A549 (cell line): Measurements from ENCODE around the gene ACOXL. TPM values are rescaled to one million over a fixed set of nuclear protein-coding genes. Genes with fewer than 3 reads are reported as not detected.

Experiments
- ATAC-seq, 2 experiments: fragments of 200-7000 bp in 1 of 2; fragments of >200 bp in 1 of 2; cut with Nextera tagmentation in 1 of 2; cut with Tn5 transposase in 1 of 2; 3 replicates each; pipeline versions ENCODE4 v1.8.0 to v1.9.1; 2018 to 2020; ENCODE audit warnings: mild to moderate bottlenecking in 1 of 2, moderate library complexity in 1 of 2
- CTCF ChIA-PET: fragments of 300-600 bp; sonication (Branson Sonifier 250); formaldehyde crosslinking; extraction: SDS; loops from one replicate; lab custom pipeline; 2021; ENCODE audit warnings: antibody characterized with exemption, inconsistent platforms; lab: Yijun Ruan, JAX
- POLR2A ChIA-PET: fragments of 350-600 bp; formaldehyde crosslinking; extraction: SDS; loops from one replicate; lab custom pipeline; 2021; ENCODE audit warnings: antibody characterized with exemption, inconsistent platforms; lab: Yijun Ruan, JAX
- DNase-seq, 2 experiments: peaks; one replicate each; pipeline versions ENCODE4 v3.0.0 to v3.0.0-alpha.2; 2011 to 2016; ENCODE audit warnings: low read depth in 1 of 2, low spot score in 1 of 2
- FAIRE-seq: peaks from 2 replicates; lab custom pipeline; 2011; peaks lifted over from hg19 to GRCh38; lab: Jason Lieb, UNC
- H3K27ac ChIP-seq, 2 experiments: fragments of >200 bp; sonication (Bioruptor Twin); formaldehyde crosslinking; 3 replicates each; pipeline ENCODE4 v1.5.1; 2016 to 2017
- H3K4me1 ChIP-seq: fragments of >200 bp; sonication (Bioruptor Twin); formaldehyde crosslinking; 3 replicates; pipeline ENCODE4 v1.6.1; 2016
- H3K4me2 ChIP-seq: fragments of >200 bp; sonication (Bioruptor Twin); formaldehyde crosslinking; 3 replicates; pipeline ENCODE4 v1.6.1; 2016
- H3K4me3 ChIP-seq: fragments of >200 bp; sonication (Bioruptor Twin); formaldehyde crosslinking; 3 replicates; pipeline ENCODE4 v1.5.1; 2016
- H3K9me3 ChIP-seq: fragments of >200 bp; sonication (Bioruptor Twin); formaldehyde crosslinking; 3 replicates; pipeline ENCODE4 v1.6.1; 2016
- BHLHE40 ChIP-seq: IDR thresholded peaks from 2 replicates; pipeline ENCODE4 v1.6.1; 2012; ENCODE audit warnings: low read depth, low read length, inconsistent platforms
- CBX2 ChIP-seq: fragments of 200-600 bp; sonication (generic); IDR thresholded peaks from 2 replicates; pipeline ENCODE4 v1.6.1; 2016; ENCODE audit warnings: low read depth, mild to moderate bottlenecking, borderline replicate concordance
- CBX8 ChIP-seq: fragments of 200-600 bp; sonication (generic); IDR thresholded peaks from 2 replicates; pipeline ENCODE4 v1.6.1; 2016
- CEBPB ChIP-seq, 2 experiments: fragments of >200 bp in 1 of 2; sonication (Bioruptor Twin) in 1 of 2; formaldehyde crosslinking in 1 of 2; IDR thresholded peaks; 2 replicates each; pipeline ENCODE4 v1.6.1; 2012 to 2016
- CHD4 ChIP-seq: fragments of 200-600 bp; sonication (generic); IDR thresholded peaks from 2 replicates; pipeline ENCODE4 v1.6.1; 2016; ENCODE audit warnings: antibody characterized with exemption, mild to moderate bottlenecking, borderline replicate concordance
- GATA3 ChIP-seq: IDR thresholded peaks from 2 replicates; pipeline ENCODE4 v1.6.1; 2012; ENCODE audit warnings: borderline replicate concordance
- HEYL ChIP-seq: fragments of 250-450 bp; sonication (Bioruptor Pico); IDR thresholded peaks from 2 replicates; pipeline ENCODE4 v1.8.0; 2021; ENCODE audit warnings: mild to moderate bottlenecking, moderate library complexity
- HOXA7 ChIP-seq: fragments of 250-450 bp; sonication (Bioruptor Pico); IDR thresholded peaks from 2 replicates; pipeline ENCODE4 v1.5.0; 2020; ENCODE audit warnings: mild to moderate bottlenecking, moderate library complexity
- HOXB13 ChIP-seq: fragments of 250-450 bp; sonication (Bioruptor Pico); IDR thresholded peaks from 2 replicates; pipeline ENCODE4 v1.5.0; 2020; ENCODE audit warnings: low read depth, mild to moderate bottlenecking, moderate library complexity
- HOXB5 ChIP-seq: fragments of 250-450 bp; sonication (Bioruptor Pico); IDR thresholded peaks from 2 replicates; pipeline ENCODE4 v1.5.0; 2020; ENCODE audit warnings: mild to moderate bottlenecking, moderate library complexity
- MAFK ChIP-seq: fragments of 450-650 bp; IDR thresholded peaks from 2 replicates; pipeline ENCODE4 v1.6.1; 2014; ENCODE audit not compliant: partially characterized antibody
- MAZ ChIP-seq: fragments of 150-350 bp; IDR thresholded peaks from 2 replicates; pipeline ENCODE4 v1.6.1; 2014; ENCODE audit warnings: antibody characterized with exemption, low read depth, low read length, borderline replicate concordance
- MYC ChIP-seq: IDR thresholded peaks from 2 replicates; pipeline ENCODE4 v1.6.1; 2012; ENCODE audit warnings: mild to moderate bottlenecking, inconsistent platforms, low read length, improper control_type of control experiment, borderline replicate concordance
- NPAS2 ChIP-seq: fragments of 250-450 bp; sonication (Bioruptor Pico); IDR thresholded peaks from 2 replicates; pipeline ENCODE4 v1.8.0; 2022; ENCODE audit warnings: mild to moderate bottlenecking, moderate library complexity, borderline replicate concordance
- POLR2A ChIP-seq: IDR thresholded peaks from 2 replicates; pipeline ENCODE4 v1.6.1; 2012; ENCODE audit warnings: mild to moderate bottlenecking, low read length
- RFX5 ChIP-seq: fragments of 450-650 bp; IDR thresholded peaks from 2 replicates; pipeline ENCODE4 v1.7.1; 2014; ENCODE audit warnings: antibody characterized with exemption, mild to moderate bottlenecking, moderate library complexity
- RNF2 ChIP-seq: fragments of 200-600 bp; sonication (generic); IDR thresholded peaks from 2 replicates; pipeline ENCODE4 v1.6.1; 2016; ENCODE audit warnings: low read depth, mild to moderate bottlenecking, antibody characterized with exemption, moderate library complexity, borderline replicate concordance
- SMC3 ChIP-seq: fragments of >200 bp; sonication (Bioruptor Twin); formaldehyde crosslinking; IDR thresholded peaks from 3 replicates; pipeline ENCODE4 v1.6.1; 2018; ENCODE audit warnings: inconsistent platforms
- SREBF2 ChIP-seq: fragments of 450-650 bp; IDR thresholded peaks from 2 replicates; pipeline ENCODE4 v1.6.1; 2014; ENCODE audit warnings: mild to moderate bottlenecking, moderate library complexity
- TFCP2L1 ChIP-seq: fragments of 250-450 bp; sonication (Bioruptor Pico); IDR thresholded peaks from 2 replicates; pipeline ENCODE4 v1.5.0; 2021; ENCODE audit warnings: mild to moderate bottlenecking
- TP53 ChIP-seq: fragments of 250-450 bp; sonication (Bioruptor Pico); IDR thresholded peaks from 2 replicates; pipeline ENCODE4 v1.5.0; 2021; ENCODE audit warnings: mild to moderate bottlenecking, moderate library complexity
- ZNF302 ChIP-seq: fragments of 250-450 bp; sonication (Bioruptor Pico); IDR thresholded peaks from 2 replicates; pipeline ENCODE4 v1.9.0; 2021; ENCODE audit warnings: inconsistent platforms, mild to moderate bottlenecking, moderate library complexity
- ZSCAN20 ChIP-seq: fragments of 250-450 bp; sonication (Bioruptor Pico); IDR thresholded peaks from 2 replicates; pipeline ENCODE4 v1.8.0; 2022; ENCODE audit warnings: mild to moderate bottlenecking, moderate library complexity
- WGBS: methylation state at CpG from one replicate; pipeline ENCODE4 v1.1.6; 2017; ENCODE audit errors: missing lambda C conversion rate; 5-methylcytosine and 5-hydroxymethylcytosine counted together
- polyA plus RNA-seq, 4 experiments: library from polyadenylated mRNA; depleted of rRNA in 3 of 4; stranded (reverse); fragments of >200 nt; fragmentation: RNase III in 1 of 4; extraction: RNeasy Plus Mini Kit Qiagen cat#74134 plus additional on column Dnase treatment in 1 of 4; gene quantifications; 2 replicates in 3 of 4; 3 replicates in 1 of 4; pipeline ENCODE4 v1.2.3, GENCODE V29; 2011 to 2017
- TF ChIP-seq, protein P1 (sequence below): fragments of 250-450 bp; sonication (Bioruptor Pico); IDR thresholded peaks from 2 replicates; pipeline ENCODE4 v1.5.0; 2021; ENCODE audit warnings: mild to moderate bottlenecking, moderate library complexity, borderline replicate concordance
- TF ChIP-seq, protein P2 (sequence below): fragments of 150-350 bp; IDR thresholded peaks from 2 replicates; pipeline ENCODE4 v1.6.1; 2014; ENCODE audit warnings: low read depth, mild to moderate bottlenecking, low read length
- TF ChIP-seq, protein P3 (sequence below): fragments of >200 bp; sonication (Bioruptor Twin); formaldehyde crosslinking; IDR thresholded peaks from 2 replicates; pipeline ENCODE4 v1.6.1; 2016

The ACOXL gene
- polyA plus RNA-seq, 2 of the 4 experiments (the other 2 are of a cell fraction) = not detected

DNA sequence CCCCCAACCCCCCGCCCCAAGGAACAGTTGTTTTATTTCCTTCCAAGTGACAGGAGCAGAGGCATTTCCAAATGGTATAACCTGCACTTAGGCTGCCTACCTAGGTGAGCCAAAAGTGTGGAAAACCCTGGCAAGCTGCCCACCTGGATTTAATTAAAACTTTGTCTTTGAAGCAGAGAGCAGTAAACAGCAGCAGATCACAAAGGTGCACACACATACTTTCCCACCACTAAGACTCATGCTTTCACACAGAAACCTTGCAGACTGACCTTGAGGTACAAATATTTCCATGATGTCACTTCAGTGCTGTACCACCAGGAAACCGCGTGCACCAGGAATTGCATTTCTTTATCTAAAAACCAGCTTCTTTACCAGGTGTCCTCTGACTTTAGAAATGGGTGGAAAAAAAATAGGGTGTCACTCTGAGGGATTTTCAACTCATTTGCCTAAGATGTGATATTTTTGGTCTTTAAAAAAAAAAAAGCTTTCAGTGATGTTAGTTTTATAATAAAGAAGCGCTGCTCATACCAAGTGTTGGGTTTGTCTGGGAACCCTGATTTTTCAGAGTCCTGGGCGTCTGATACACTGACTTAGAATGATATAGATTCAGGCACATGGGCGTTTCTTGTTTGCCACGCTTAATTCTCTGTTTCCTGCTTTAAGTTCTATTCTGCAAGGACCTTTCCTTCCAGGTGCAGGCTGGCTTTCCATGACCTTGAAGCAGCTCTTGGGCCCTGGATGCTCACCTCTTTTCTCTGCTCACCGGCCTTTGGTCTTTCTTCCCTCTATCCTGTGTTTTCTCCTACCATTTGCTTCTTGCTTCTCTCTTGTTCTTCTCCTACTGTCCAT is 317.6 kb downstream of the ACOXL start (continued):
- no peak for TF ChIP-seq RNF2
- no peak for TF ChIP-seq HOXB5 (CRISPR knock-in tag)

DNA sequence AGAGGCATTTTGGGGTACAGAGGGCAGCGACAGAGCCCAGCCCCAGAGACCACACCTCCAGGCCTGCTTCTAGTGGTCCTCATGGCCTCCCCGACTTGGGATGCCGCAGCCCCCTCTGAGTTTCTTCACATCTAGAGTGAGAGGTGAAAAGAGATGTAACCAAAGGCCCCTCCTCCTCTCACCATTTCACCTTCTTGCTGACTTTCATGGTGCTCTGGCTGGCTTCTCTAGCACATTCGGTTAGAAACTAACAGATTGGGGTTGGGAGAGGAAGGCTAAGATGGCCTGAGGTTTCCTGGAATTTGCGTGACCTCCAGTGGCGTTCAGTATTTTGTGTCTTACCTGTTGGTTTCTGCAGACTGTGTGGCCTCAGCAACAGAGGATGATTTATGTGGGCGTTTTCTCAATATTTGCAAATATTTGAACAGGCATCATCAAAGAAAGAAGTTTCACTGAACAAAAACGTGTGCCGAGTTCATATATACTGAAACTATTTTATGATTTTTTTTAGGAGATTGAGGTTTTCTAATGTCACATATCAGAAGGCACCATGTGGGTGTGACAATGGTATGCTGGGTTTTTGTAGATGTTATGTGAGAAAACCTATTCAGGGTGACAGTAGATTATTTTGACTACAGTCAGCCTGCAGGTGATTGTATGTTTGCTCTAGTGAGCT is 318.5 kb downstream of the ACOXL start:
- ATAC-seq (no peak), DNase-seq (no peak), FAIRE-seq (no peak)
- CTCF ChIA-PET = no interaction called here
- POLR2A ChIA-PET = no interaction called here
- 49% methylated on average over 9 of the region's 9 CpGs for WGBS
- no peak overlapping the region for H3K27ac ChIP-seq
- TF ChIP-seq TP53 (CRISPR knock-in tag) = no peak
- no peak for TF ChIP-seq RFX5
- no peak for TF ChIP-seq SREBF2
- TF ChIP-seq TFCP2L1 (CRISPR knock-in tag) = no peak
- TF ChIP-seq, protein P1, sequence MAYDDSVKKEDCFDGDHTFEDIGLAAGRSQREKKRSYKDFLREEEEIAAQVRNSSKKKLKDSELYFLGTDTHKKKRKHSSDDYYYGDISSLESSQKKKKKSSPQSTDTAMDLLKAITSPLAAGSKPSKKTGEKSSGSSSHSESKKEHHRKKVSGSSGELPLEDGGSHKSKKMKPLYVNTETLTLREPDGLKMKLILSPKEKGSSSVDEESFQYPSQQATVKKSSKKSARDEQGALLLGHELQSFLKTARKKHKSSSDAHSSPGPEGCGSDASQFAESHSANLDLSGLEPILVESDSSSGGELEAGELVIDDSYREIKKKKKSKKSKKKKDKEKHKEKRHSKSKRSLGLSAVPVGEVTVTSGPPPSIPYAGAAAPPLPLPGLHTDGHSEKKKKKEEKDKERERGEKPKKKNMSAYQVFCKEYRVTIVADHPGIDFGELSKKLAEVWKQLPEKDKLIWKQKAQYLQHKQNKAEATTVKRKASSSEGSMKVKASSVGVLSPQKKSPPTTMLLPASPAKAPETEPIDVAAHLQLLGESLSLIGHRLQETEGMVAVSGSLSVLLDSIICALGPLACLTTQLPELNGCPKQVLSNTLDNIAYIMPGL (CRISPR knock-in tag) = no peak
- TF ChIP-seq MAFK = no peak
- no peak for TF ChIP-seq ZSCAN20 (CRISPR knock-in tag)
- no peak for TF ChIP-seq CBX8
- TF ChIP-seq SMC3 = no peak
- no peak for TF ChIP-seq HEYL (CRISPR knock-in tag)
- no peak for TF ChIP-seq MAZ
- no peak for TF ChIP-seq CHD4
- no peak for TF ChIP-seq CEBPB (IDR thresholded peaks at IDR 0.05)
- no peak for TF ChIP-seq GATA3
- no peaks in the 10 kb centered on the region for H3K9me3 ChIP-seq
- H3K4me2 ChIP-seq = no peak overlapping the region
- no peaks in the 10 kb centered on the region for H3K4me1 ChIP-seq
- H3K4me3 ChIP-seq = no peak overlapping the region

DNA sequence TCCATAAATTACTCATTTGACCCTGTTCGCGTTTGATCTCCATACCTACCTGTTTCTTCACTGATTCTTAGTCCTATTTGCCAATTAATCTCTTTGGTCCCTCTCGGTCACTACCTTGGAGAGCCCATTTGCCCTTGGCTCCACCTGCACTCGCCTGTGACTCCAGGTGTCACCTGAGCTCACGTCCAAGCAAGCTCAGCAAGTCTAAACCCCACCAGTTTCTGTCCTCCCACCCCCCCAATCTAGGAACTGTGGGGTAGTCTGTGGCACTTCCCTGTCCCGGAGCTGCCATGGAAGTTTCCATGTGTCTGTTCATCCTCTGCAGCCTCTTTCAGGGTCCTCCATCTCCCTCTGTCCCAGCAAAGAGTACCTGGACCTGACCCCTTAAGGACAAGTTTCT is 320.2 kb downstream of the ACOXL start:
- Histone ChIP-seq H3K4me2 (no peak overlapping the region), H3K9me3 (no peaks in the 10 kb centered on the region), H3K27ac (no peak overlapping the region), H3K4me3 (no peak overlapping the region), H3K4me1 (no peaks in the 10 kb centered on the region)
- WGBS = 16% methylated on average over 6 of the region's 6 CpGs
- ChIA-PET POLR2A (no interaction called here), CTCF (interaction anchor here (0.9 to 1.0 kb wide), 2 partner anchors 13 to 241 kb away, joined by 3 to 4 read pairs; no protein-coding TSS in a partner anchor)
- no peak for DNase-seq
- ATAC-seq = no peak
- TF ChIP-seq MYC (no peak), HOXA7 (no peak), ZNF302 (CRISPR knock-in tag) (no peak)
- FAIRE-seq = no peak

DNA sequence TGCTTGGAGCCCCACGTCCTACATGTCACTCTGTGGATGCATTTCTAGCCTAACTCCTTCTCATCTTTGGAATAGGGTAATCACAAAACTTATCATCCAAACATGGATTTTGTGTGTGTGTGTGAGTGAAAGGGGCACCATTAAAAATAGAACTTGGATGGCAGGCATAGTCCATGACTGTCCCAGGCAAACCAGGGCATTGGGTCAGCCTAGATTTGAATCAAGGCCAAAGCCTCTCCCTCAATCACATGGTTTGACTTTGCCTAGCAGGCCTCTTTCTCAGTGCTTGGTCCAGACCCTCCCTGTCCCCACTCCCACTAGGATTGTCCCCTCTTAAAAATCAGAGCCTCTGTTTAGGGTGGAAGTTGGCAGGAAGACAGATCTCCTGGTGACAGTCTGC is 320.9 kb downstream of the ACOXL start:
- no peak for ATAC-seq
- FAIRE-seq = no peak
- 47% methylated on average over 1 of the region's 1 CpG for WGBS
- no peaks in the 10 kb centered on the region for H3K9me3 ChIP-seq
- POLR2A ChIA-PET = no interaction called here
- H3K4me1 ChIP-seq = no peaks in the 10 kb centered on the region
- no peak overlapping the region for H3K27ac ChIP-seq
- no peak overlapping the region for H3K4me3 ChIP-seq
- no peak overlapping the region for H3K4me2 ChIP-seq
- CTCF ChIA-PET = no interaction called here
- DNase-seq = no peak
- TF ChIP-seq HOXB5 (CRISPR knock-in tag) = no peak
- no peak for TF ChIP-seq NPAS2
- no peak for TF ChIP-seq HOXB13 (CRISPR knock-in tag)
- TF ChIP-seq BHLHE40 = no peak
- TF ChIP-seq RNF2 = no peak
- no peak for TF ChIP-seq TFCP2L1 (CRISPR knock-in tag)
- no peak for TF ChIP-seq POLR2A
- TF ChIP-seq, protein P2, sequence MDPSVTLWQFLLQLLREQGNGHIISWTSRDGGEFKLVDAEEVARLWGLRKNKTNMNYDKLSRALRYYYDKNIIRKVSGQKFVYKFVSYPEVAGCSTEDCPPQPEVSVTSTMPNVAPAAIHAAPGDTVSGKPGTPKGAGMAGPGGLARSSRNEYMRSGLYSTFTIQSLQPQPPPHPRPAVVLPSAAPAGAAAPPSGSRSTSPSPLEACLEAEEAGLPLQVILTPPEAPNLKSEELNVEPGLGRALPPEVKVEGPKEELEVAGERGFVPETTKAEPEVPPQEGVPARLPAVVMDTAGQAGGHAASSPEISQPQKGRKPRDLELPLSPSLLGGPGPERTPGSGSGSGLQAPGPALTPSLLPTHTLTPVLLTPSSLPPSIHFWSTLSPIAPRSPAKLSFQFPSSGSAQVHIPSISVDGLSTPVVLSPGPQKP = no peak
- TF ChIP-seq, protein P3, sequence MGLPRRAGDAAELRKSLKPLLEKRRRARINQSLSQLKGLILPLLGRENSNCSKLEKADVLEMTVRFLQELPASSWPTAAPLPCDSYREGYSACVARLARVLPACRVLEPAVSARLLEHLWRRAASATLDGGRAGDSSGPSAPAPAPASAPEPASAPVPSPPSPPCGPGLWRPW = no peak
- TF ChIP-seq SMC3 = no peak
- no peak for TF ChIP-seq GATA3
- no peak for TF ChIP-seq ZNF302 (CRISPR knock-in tag)
- TF ChIP-seq CBX2 = no peak
- TF ChIP-seq, all 56 proteins: peak for 0
